Endothelial cell (in vitro differentiated cells): ENCODE data around the gene USE1. TPM values are rescaled to one million over a fixed set of nuclear protein-coding genes. Genes with fewer than 3 reads are reported as not detected.

Source experiments
- DNase-seq: peaks from one replicate; pipeline ENCODE4 v3.0.0; 2021; ENCODE audit warnings: low spot score
- H3K27ac Mint-ChIP-seq: one replicate; pipeline ENCODE4 v1.8.0; 2021; ENCODE audit warnings: mixed read lengths, inconsistent platforms; ENCODE audit not compliant: unreplicated experiment
- H3K27me3 Mint-ChIP-seq: one replicate; pipeline ENCODE4 v1.8.0; 2021; ENCODE audit warnings: mild to moderate bottlenecking, moderate library complexity, mixed read lengths, inconsistent platforms; ENCODE audit not compliant: unreplicated experiment
- H3K36me3 Mint-ChIP-seq: one replicate; pipeline ENCODE4 v1.8.0; 2021; ENCODE audit warnings: mild to moderate bottlenecking, low read depth, mixed read lengths, inconsistent platforms; ENCODE audit not compliant: unreplicated experiment
- H3K4me1 Mint-ChIP-seq: one replicate; pipeline ENCODE4 v1.8.0; 2021; ENCODE audit warnings: mild to moderate bottlenecking, mixed read lengths, inconsistent platforms; ENCODE audit not compliant: unreplicated experiment
- H3K4me3 Mint-ChIP-seq: one replicate; pipeline ENCODE4 v1.8.0; 2021; ENCODE audit warnings: mild to moderate bottlenecking, mixed read lengths, inconsistent platforms; ENCODE audit not compliant: unreplicated experiment
- H3K9me3 Mint-ChIP-seq: one replicate; pipeline ENCODE4 v1.8.0; 2021; ENCODE audit warnings: mixed read lengths, inconsistent platforms; ENCODE audit not compliant: unreplicated experiment
- total RNA-seq: library from RNA; stranded (reverse); fragmentation: NEBNext Ultra II Directional; extraction: Animal tissue kit (Norgen Biotek cat#: 25700); gene quantifications from one replicate; pipeline ENCODE4 v1.2.1, GENCODE V29; 2021; ENCODE audit not compliant: unreplicated experiment
- TF ChIP-seq, protein P1 (sequence below): fragments of 200-600 bp; sonication (generic); IDR thresholded peaks from one replicate; pipeline ENCODE4 v1.5.0; 2021; ENCODE audit warnings: antibody characterized with exemption; ENCODE audit not compliant: unreplicated experiment

The USE1 gene
- total RNA-seq, 1 donor from 2014 or later: 13.0 TPM

DNA sequence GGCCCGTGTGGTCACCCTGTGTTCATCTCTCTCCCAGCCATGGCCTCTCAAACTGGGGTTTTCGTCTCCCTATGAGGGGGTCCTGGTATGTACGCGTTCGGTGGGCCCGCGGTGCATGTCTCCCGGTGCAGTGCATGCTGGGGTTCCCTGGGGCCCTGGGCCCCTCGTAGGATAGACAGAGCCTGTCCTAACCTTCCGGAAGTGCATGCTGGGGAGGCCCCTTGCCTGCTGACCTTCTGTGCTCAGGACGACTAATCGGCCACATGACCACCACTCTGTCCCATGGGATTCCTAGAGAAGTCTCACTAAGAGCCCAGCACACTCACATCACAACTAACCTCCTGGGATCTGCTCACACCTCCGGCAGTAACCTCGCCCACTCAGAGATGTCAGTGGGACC, 4.9 kb upstream of the USE1 start:
- peaks cover 9% of the 10 kb centered on the region for H3K27me3 Mint-ChIP-seq
- H3K36me3 Mint-ChIP-seq: peaks cover 23% of the 10 kb centered on the region
- H3K4me3 Mint-ChIP-seq: no peak overlapping the region
- DNase-seq: no peak
- H3K4me1 Mint-ChIP-seq: peaks cover 6% of the 10 kb centered on the region
- TF ChIP-seq, protein P1, sequence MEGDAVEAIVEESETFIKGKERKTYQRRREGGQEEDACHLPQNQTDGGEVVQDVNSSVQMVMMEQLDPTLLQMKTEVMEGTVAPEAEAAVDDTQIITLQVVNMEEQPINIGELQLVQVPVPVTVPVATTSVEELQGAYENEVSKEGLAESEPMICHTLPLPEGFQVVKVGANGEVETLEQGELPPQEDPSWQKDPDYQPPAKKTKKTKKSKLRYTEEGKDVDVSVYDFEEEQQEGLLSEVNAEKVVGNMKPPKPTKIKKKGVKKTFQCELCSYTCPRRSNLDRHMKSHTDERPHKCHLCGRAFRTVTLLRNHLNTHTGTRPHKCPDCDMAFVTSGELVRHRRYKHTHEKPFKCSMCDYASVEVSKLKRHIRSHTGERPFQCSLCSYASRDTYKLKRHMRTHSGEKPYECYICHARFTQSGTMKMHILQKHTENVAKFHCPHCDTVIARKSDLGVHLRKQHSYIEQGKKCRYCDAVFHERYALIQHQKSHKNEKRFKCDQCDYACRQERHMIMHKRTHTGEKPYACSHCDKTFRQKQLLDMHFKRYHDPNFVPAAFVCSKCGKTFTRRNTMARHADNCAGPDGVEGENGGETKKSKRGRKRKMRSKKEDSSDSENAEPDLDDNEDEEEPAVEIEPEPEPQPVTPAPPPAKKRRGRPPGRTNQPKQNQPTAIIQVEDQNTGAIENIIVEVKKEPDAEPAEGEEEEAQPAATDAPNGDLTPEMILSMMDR: no peak
- H3K27ac Mint-ChIP-seq: no peak overlapping the region
- H3K9me3 Mint-ChIP-seq: no peaks in the 10 kb centered on the region

DNA sequence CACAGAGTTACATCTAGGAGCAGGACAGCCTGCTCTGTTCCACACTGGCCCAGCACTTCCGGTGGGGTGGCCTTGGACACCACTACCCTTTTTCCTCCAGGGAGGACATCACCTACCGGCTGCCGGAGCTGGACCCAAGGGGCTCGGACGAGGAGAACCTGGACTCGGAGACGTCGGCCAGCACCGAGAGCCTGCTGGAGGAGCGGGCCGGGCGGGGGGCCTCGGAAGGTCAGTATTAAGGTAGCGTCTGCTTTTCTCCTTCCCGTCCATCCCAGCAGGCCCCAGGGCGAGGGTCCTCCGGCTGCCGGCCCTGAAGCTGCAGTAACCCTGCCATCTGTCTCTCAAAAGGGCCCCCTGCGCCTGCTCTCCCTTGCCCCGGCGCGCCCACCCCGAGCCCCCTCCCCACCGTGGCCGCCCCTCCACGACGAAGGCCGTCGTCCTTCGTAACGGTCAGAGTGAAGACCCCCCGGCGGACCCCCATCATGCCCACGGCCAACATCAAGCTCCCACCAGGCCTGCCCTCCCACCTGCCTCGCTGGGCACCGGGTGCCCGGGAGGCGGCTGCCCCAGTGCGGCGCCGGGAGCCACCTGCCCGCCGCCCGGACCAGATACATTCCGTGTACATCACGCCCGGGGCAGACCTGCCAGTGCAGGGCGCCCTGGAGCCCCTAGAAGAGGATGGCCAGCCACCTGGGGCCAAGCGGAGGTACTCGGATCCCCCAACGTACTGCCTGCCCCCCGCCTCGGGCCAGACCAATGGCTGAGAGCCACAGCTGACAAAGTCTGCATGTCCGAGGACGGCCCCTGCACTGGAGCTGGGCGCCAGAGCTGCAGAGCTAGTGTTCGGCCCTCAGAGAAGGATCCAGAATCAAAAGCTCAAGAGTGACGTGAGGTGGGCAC, 3.4 kb upstream of the USE1 start:
- no peak for DNase-seq
- no peak overlapping the region for H3K27ac Mint-ChIP-seq
- H3K27me3 Mint-ChIP-seq: peaks cover 7% of the 10 kb centered on the region
- H3K36me3 Mint-ChIP-seq: peaks cover 24% of the 10 kb centered on the region
- TF ChIP-seq, protein P1: no peak
- no peaks in the 10 kb centered on the region for H3K9me3 Mint-ChIP-seq
- no peak overlapping the region for H3K4me3 Mint-ChIP-seq
- peaks cover 6% of the 10 kb centered on the region for H3K4me1 Mint-ChIP-seq

DNA sequence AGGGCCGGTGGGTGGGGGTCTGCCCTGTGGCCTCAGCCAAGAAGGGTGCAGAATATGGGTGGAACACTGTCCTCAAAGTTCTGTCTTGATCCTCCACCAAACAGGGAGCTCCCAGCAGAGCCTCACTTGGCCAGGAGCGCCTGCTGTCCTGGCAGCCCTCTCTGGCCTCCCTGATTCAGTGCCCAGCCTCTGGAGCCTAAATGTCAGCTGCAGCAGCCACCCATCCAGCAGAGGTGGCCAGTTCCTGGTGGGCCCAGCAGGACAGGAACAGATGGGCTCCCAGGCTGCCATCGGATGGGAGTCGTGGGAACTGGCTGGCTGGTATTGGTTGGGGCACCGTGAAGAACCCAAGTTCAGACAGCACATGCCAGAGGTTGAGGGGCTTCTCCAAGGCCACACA, 1.8 kb upstream of the USE1 start:
- H3K4me3 Mint-ChIP-seq: no peak overlapping the region
- peaks cover 9% of the 10 kb centered on the region for H3K27me3 Mint-ChIP-seq
- DNase-seq: no peak
- H3K27ac Mint-ChIP-seq: no peak overlapping the region
- TF ChIP-seq, protein P1: no peak
- peaks cover 6% of the 10 kb centered on the region for H3K4me1 Mint-ChIP-seq
- H3K36me3 Mint-ChIP-seq: peaks cover 26% of the 10 kb centered on the region
- H3K9me3 Mint-ChIP-seq: no peaks in the 10 kb centered on the region

DNA sequence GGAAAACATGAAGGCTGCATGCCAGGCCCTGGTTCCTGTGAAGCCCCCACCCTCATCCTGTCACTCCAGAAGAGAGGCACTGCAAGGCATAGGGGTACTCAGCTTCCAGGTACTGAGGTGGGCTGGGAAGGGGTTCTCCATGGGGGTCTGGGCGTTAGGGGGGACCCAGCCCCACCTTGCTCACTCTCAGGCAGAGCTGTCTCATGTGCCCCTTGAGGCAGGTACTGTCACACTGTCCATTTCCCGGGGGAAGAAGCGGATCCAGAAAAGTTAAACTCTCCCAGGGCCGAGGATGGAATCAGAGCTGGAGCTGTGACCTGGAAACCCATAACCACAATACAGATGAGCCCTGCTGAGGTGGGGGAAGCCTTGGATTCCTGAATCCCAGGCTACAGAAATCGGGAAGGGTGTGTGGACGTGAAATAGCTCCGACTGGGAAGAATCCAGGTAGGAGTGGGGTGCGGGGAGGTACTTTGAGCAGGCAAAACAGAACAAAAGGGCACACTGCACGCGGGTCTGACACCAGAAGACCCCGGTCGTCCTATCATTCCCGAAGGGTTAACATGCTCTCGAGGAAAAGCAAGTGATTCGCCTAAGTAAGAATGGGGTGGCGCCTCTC, 540 bp upstream of the USE1 start:
- H3K36me3 Mint-ChIP-seq: peaks cover 27% of the 10 kb centered on the region
- peak overlapping the region; percentile 87 for H3K4me3 Mint-ChIP-seq
- H3K9me3 Mint-ChIP-seq: no peaks in the 10 kb centered on the region
- peak overlapping the region; percentile 95 for H3K27ac Mint-ChIP-seq
- peaks cover 6% of the 10 kb centered on the region for H3K4me1 Mint-ChIP-seq
- no peak for DNase-seq
- H3K27me3 Mint-ChIP-seq: peaks cover 9% of the 10 kb centered on the region
- TF ChIP-seq, protein P1: no peak

DNA sequence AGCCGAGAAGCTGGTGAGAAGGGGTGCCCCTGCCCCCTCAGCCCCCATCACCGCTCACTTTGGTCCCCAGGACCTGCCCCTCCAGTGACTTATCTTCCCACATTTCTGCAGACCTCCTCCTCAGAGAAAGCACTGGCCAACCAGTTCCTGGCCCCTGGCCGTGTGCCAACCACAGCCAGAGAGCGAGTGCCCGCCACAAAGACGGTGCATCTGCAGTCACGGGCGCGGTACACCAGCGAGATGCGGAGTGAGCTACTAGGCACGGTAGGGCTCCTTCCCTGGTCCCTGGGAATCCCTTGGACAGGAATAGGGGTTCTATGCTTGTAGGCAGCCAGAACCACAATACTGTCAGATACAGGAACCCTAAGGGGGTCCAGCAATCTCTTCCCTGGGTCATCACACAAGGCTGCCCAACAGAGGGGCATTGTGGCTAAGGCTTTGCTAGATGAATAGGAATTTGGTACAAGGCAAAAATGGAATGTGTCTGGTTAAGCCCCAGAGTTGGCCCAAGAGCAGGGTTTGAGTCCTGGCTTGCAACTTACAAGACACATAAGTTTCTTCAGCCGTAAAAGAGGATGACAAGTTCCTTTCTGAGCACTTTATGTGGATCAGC, 1.0 kb downstream of the USE1 start:
- no peak for DNase-seq
- Mint-ChIP-seq H3K4me3 (peak overlapping the region; percentile 37), H3K27me3 (peaks cover 15% of the 10 kb centered on the region), H3K4me1 (peaks cover 6% of the 10 kb centered on the region), H3K9me3 (no peaks in the 10 kb centered on the region), H3K36me3 (peaks cover 22% of the 10 kb centered on the region), H3K27ac (no peak overlapping the region)
- TF ChIP-seq, protein P1: no peak
